Calu3 (cell line): ENCODE results near the gene ZBTB18. TPM values are rescaled to one million over a fixed set of nuclear protein-coding genes. Genes with fewer than 3 reads are reported as not detected.
A peak's percentile ranks its signal among the peaks of the same experiment; 100 is the strongest.

Experiments used
- Bru-seq: library from RNA; stranded (reverse); fragments of 400-500 nt; gene quantifications from one replicate; lab custom pipeline; 2021; lab: Mats Ljungman, UMichigan
- BruChase-seq, 2 experiments: library from RNA; stranded (reverse); fragments of 400-500 nt; gene quantifications; one replicate each; lab custom pipeline; 2021; lab: Mats Ljungman, UMichigan
- BruUV-seq: library from RNA; stranded (reverse); fragments of 400-500 nt; replicated peaks from 2 replicates; lab custom pipeline; 2021; lab: Mats Ljungman, UMichigan
- CTCF ChIA-PET: fragments of 300-600 bp; sonication (Branson Sonifier 250); formaldehyde crosslinking; loops from one replicate; lab custom pipeline; 2022; ENCODE audit warnings: antibody characterized with exemption; lab: Charles Lee
- DNase-seq: peaks from one replicate; pipeline ENCODE4 v3.0.0; 2022
- H3K27ac Mint-ChIP-seq: one replicate; pipeline ENCODE4 v1.8.0; 2022; ENCODE audit warnings: mixed read lengths; ENCODE audit not compliant: unreplicated experiment
- H3K27me3 Mint-ChIP-seq: one replicate; pipeline ENCODE4 v1.8.0; 2022; ENCODE audit warnings: mixed read lengths; ENCODE audit not compliant: unreplicated experiment
- H3K36me3 Mint-ChIP-seq: one replicate; pipeline ENCODE4 v1.8.0; 2022; ENCODE audit warnings: mild to moderate bottlenecking, moderate library complexity, mixed read lengths; ENCODE audit not compliant: insufficient read depth, unreplicated experiment
- H3K4me1 Mint-ChIP-seq: one replicate; pipeline ENCODE4 v1.8.0; 2022; ENCODE audit warnings: mild to moderate bottlenecking, low read depth, mixed read lengths; ENCODE audit not compliant: unreplicated experiment
- H3K4me3 Mint-ChIP-seq: one replicate; pipeline ENCODE4 v1.8.0; 2022; ENCODE audit warnings: mild to moderate bottlenecking, low read depth, moderate library complexity, mixed read lengths; ENCODE audit not compliant: unreplicated experiment
- H3K9me3 Mint-ChIP-seq: one replicate; pipeline ENCODE4 v1.8.0; 2022; ENCODE audit warnings: low read depth, mixed read lengths; ENCODE audit not compliant: unreplicated experiment
- CTCF ChIP-seq: fragments of 200-600 bp; IDR thresholded peaks from one replicate; pipeline ENCODE4 v1.8.0; 2022; ENCODE audit warnings: antibody characterized with exemption; ENCODE audit not compliant: unreplicated experiment
- intact Hi-C: fragments of 100-400 bp; cut with micrococcal nuclease; formaldehyde crosslinking; loops from one replicate; pipeline ENCODE4 v1.10.0; 2022; ENCODE audit not compliant: unreplicated experiment
- long read RNA-seq: library from polyadenylated mRNA; stranded (forward); transcript quantifications from one replicate; pipeline ENCODE4 v2.0.0, GENCODE V29; 2022
- total RNA-seq: library from RNA; stranded (reverse); gene quantifications from 2 replicates; pipeline ENCODE4 v1.2.3, GENCODE V29; 2022

Gene ZBTB18
- 35.8 and 37.8 TPM in 2 replicates for total RNA-seq
- Bru-seq, nascent RNA: percentile 87 among the genes with signal in this experiment
- BruChase-seq, experiment 1, labeled RNA remaining after a 6-hour chase: percentile 96 among the genes with signal in this experiment
- percentile 98 among the genes with signal in this experiment for BruChase-seq, experiment 2, labeled RNA remaining after a 2-hour chase
- long read RNA-seq, partial matches to known transcripts: 3 of 5 reads
- long read RNA-seq, other reads (novel, unspliced or antisense): 1 of 5 reads

GRCh38 chr1:244050835-244051444 lies at the start of gene ZBTB18:
TSS of gene ZBTB18 (plus strand) at chr1:244051283. CDS start at chr1:244051432, 149 bp downstream.
- H3K9me3 Mint-ChIP-seq: no peaks in the 10 kb centered on the region
- no peak for TF ChIP-seq CTCF
- no peak for DNase-seq
- CTCF ChIA-PET: interaction anchor here (0.7 to 1.0 kb wide), 2 partner anchors 15 to 38 kb away, joined by 3 to 4 read pairs; no protein-coding TSS in a partner anchor
- H3K4me1 Mint-ChIP-seq: peaks cover 12% of the 10 kb centered on the region
- peaks cover 44% of the 10 kb centered on the region for H3K36me3 Mint-ChIP-seq
- H3K4me3 Mint-ChIP-seq: peak within 1 kb of the TSS; percentile 86
- no peaks in the 10 kb centered on the region for H3K27me3 Mint-ChIP-seq
- H3K27ac Mint-ChIP-seq: no peak within 1 kb of the TSS
- intact Hi-C loops: loop anchor here (5.0 kb wide), 1 partner anchor 221 kb away; no protein-coding TSS in a partner anchor
- BruUV-seq: no TSS peak

GRCh38 chr1:244002721-244003120 lies 48.4 kb upstream of the ZBTB18 start:
- no peak for DNase-seq
- H3K9me3 Mint-ChIP-seq: no peaks in the 10 kb centered on the region
- CTCF ChIA-PET: interaction anchor here (0.6 kb wide), 1 partner anchor 218 kb away, joined by 3 read pairs; no protein-coding TSS in a partner anchor
- intact Hi-C loops: no loop called here
- H3K36me3 Mint-ChIP-seq: no peaks in the 10 kb centered on the region
- no TSS peak for BruUV-seq
- H3K27me3 Mint-ChIP-seq: peaks cover 40% of the 10 kb centered on the region
- TF ChIP-seq CTCF: no peak
- no peak overlapping the region for H3K27ac Mint-ChIP-seq
- no peaks in the 10 kb centered on the region for H3K4me1 Mint-ChIP-seq
- H3K4me3 Mint-ChIP-seq: no peak overlapping the region

- no peak overlapping the region for H3K4me3 Mint-ChIP-seq
- no peaks in the 10 kb centered on the region for H3K9me3 Mint-ChIP-seq
- no peak for DNase-seq
- no peaks in the 10 kb centered on the region for H3K36me3 Mint-ChIP-seq
- CTCF ChIA-PET: no interaction called here
- H3K4me1 Mint-ChIP-seq: no peaks in the 10 kb centered on the region
- no TSS peak for BruUV-seq
- intact Hi-C loops: no loop called here
- peaks cover 40% of the 10 kb centered on the region for H3K27me3 Mint-ChIP-seq
- H3K27ac Mint-ChIP-seq: no peak overlapping the region
- no peak for TF ChIP-seq CTCF
Observed at GRCh38 chr1:244005455-244005854, 45.6 kb upstream of the ZBTB18 start.

- Mint-ChIP-seq H3K27ac (no peak overlapping the region), H3K9me3 (no peaks in the 10 kb centered on the region), H3K4me3 (no peak overlapping the region), H3K36me3 (no peaks in the 10 kb centered on the region), H3K4me1 (no peaks in the 10 kb centered on the region), H3K27me3 (peaks cover 39% of the 10 kb centered on the region)
- BruUV-seq: no TSS peak
- CTCF ChIA-PET: no interaction called here
- intact Hi-C loops: no loop called here
- no peak for TF ChIP-seq CTCF
- DNase-seq: no peak
Observed at GRCh38 chr1:244006381-244006901, 44.6 kb upstream of the ZBTB18 start.
